K562 (cell line): ENCODE results near the gene COX20. TPM values are rescaled to one million over a fixed set of nuclear protein-coding genes. Genes with fewer than 3 reads are reported as not detected.

ENCODE experiments used
- CCNT2 ChIP-seq: IDR thresholded peaks from 2 replicates; pipeline ENCODE4 v1.6.1; 2011; ENCODE audit warnings: borderline replicate concordance, low read depth, mild to moderate bottlenecking, moderate library complexity, mixed read lengths, low read length; ENCODE audit not compliant: insufficient read length; ENCODE audit errors: extremely low read depth
- GABPB1 ChIP-seq: sonication (generic); formaldehyde crosslinking; IDR thresholded peaks from 2 replicates; pipeline ENCODE4 v1.8.0; 2022; ENCODE audit warnings: mild to moderate bottlenecking, missing genetic modification reagents
- KHSRP ChIP-seq: fragments of 450-650 bp; IDR thresholded peaks from 2 replicates; pipeline ENCODE4 v1.6.1; 2017
- POU5F1 ChIP-seq: fragments of 150-350 bp; IDR thresholded peaks from 2 replicates; pipeline ENCODE4 v1.6.1; 2014; ENCODE audit warnings: borderline replicate concordance, low read length, low read depth, mild to moderate bottlenecking; ENCODE audit not compliant: partially characterized antibody
- ZBTB7A ChIP-seq: IDR thresholded peaks from 2 replicates; pipeline ENCODE4 v1.6.1; 2011; ENCODE audit warnings: low read depth, mild to moderate bottlenecking, low read length, moderate library complexity, borderline replicate concordance; ENCODE audit not compliant: control insufficient read depth
- ZNF707 ChIP-seq: fragments of 250-450 bp; sonication (Bioruptor Pico); conservative IDR thresholded peaks from 2 replicates; pipeline ENCODE4 v1.8.0; 2022; ENCODE audit warnings: inconsistent platforms, mild to moderate bottlenecking, moderate library complexity
- polyA plus RNA-seq, 8 experiments: library from polyadenylated mRNA; depleted of rRNA in 4 of 8; stranded (reverse) in 5 of 8; unstranded in 3 of 8; fragments of >200 nt; fragmentation: Nextera tagmentation in 2 of 8; fragmentation: Illumina TruSeq in 1 of 8; extraction: Ambion mirVana in 2 of 8; extraction: Trizol in 1 of 8; gene quantifications; 2 replicates each; pipeline versions ENCODE4 v1.2.1 to v1.2.3, GENCODE V29; 2011 to 2014; ENCODE audit warnings: inconsistent platforms in 1 of 8, missing spikeins in 1 of 8
- total RNA-seq, 7 experiments: library from RNA; depleted of rRNA in 6 of 7; stranded (reverse); fragments of >200 nt in 6 of 7; fragmentation: Illumina TruSeq in 2 of 7; extraction: Trizol in 2 of 7; gene quantifications; 2 replicates each; pipeline versions ENCODE4 v1.2.1 to v1.2.3, GENCODE V29; 2011 to 2021; ENCODE audit warnings: low replicate concordance in 1 of 7
- TF ChIP-seq, protein P1 (sequence below): fragments of 450-650 bp; IDR thresholded peaks from 2 replicates; pipeline ENCODE4 v1.6.1; 2017; ENCODE audit warnings: antibody characterized with exemption
- TF ChIP-seq, protein P2 (sequence below): fragments of 450-650 bp; IDR thresholded peaks from one replicate; pipeline ENCODE4 v1.6.1; 2018; ENCODE audit warnings: mild to moderate bottlenecking, moderate library complexity; ENCODE audit not compliant: partially characterized antibody

COX20 gene
- total and polyA plus RNA-seq, 9 of the 15 experiments (the other 6 are each of a cell fraction or from before 2014, with no cell fraction given), result 41.5 to 192 (median 84.3) TPM

DNA sequence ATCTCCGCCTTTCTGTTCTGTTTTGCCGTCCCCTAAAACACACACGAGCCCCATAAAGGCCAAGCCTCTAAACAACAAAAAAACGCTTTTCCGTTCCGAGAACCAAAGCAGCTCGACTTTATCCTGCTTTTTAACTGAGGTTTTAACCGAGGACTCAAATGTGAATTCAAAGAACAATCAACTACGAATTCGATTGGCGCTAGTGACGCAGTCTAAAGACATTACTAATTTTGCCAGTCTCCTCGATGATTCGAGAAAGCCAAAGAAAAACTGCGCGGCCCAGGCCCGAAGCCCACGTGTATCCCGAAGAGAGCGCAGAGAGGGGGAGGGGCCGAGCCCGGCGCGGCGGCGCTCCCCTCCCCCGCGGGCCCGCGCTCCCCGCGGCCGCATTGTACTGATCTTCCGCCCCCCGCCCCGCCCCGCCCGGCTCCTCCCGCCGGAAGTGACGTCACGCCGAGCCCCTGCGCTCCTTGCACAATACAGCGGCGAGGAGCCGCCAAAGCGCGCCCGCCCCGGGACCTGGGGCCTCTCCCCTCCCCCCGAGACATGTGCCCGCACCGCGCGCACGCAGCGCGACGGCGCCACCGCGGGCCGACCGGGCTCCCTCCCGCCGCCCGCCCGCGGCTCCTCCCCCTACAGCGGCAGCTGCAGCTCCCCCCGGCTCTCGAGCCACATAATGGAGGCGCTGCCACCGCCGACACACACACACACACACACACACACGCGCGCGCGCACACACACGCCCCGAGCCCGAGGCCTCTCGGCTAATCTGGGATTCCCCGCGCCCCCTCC, 27.4 kb downstream of the COX20 start (continued):
- TF ChIP-seq, protein P1, sequence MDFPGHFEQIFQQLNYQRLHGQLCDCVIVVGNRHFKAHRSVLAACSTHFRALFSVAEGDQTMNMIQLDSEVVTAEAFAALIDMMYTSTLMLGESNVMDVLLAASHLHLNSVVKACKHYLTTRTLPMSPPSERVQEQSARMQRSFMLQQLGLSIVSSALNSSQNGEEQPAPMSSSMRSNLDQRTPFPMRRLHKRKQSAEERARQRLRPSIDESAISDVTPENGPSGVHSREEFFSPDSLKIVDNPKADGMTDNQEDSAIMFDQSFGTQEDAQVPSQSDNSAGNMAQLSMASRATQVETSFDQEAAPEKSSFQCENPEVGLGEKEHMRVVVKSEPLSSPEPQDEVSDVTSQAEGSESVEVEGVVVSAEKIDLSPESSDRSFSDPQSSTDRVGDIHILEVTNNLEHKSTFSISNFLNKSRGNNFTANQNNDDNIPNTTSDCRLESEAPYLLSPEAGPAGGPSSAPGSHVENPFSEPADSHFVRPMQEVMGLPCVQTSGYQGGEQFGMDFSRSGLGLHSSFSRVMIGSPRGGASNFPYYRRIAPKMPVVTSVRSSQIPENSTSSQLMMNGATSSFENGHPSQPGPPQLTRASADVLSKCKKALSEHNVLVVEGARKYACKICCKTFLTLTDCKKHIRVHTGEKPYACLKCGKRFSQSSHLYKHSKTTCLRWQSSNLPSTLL, result no peak
- TF ChIP-seq ZNF707 (CRISPR knock-in tag) (no peak), GABPB1 (CRISPR knock-in tag) (peak; percentile 92), ZBTB7A (peak; percentile 83; the same call in 1 of the 2 replicates), KHSRP (no peak), POU5F1 (no peak), CCNT2 (peak; percentile 99)
- TF ChIP-seq, protein P2, sequence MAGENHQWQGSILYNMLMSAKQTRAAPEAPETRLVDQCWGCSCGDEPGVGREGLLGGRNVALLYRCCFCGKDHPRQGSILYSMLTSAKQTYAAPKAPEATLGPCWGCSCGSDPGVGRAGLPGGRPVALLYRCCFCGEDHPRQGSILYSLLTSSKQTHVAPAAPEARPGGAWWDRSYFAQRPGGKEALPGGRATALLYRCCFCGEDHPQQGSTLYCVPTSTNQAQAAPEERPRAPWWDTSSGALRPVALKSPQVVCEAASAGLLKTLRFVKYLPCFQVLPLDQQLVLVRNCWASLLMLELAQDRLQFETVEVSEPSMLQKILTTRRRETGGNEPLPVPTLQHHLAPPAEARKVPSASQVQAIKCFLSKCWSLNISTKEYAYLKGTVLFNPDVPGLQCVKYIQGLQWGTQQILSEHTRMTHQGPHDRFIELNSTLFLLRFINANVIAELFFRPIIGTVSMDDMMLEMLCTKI, result no peak
